Measurements from ENCODE around the gene SETBP1. TPM values are rescaled to one million over a fixed set of nuclear protein-coding genes. Genes with fewer than 3 reads are reported as not detected.
A peak's percentile ranks its signal among the peaks of the same experiment; 100 is the strongest.

The SETBP1 gene
- total and polyA plus RNA-seq, 9 of the 15 experiments (the other 6 are each of a cell fraction or from before 2014, with no cell fraction given): under 0.01 to 0.13 (median 0.04) TPM

DNA sequence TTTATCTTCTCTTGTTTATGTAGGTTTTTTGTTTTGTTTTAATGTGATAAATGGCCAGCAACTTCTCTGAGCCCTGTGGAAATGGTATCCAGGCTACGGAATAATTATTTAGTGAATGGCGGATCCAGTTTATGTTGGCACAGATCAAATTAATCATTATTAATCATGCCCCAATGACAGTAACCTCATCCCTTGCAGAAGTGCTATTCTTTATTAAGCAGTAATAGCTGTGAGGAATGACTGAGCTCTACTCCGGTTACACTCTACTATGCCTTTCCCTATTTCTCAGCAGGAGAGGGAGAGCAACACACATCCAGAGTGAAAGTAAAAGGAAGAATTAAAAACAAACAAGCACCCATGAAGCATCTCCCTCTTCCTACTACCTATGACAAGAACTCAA lies 84.8 kb downstream of the SETBP1 start:
- no peak for FAIRE-seq
- DNase-seq (ENCODE audit: extremely low read depth in 1 of 4, low spot score in 3 of 4): no peak
- POLR2A ChIA-PET: no interaction called here
- Histone ChIP-seq H3K4me1 (replicated peaks in 1 of 2; ENCODE audit: control insufficient read depth in 2 of 2, insufficient read depth in 2 of 2, low read length in 2 of 2) (no peaks in the 10 kb centered on the region; a peak in 1 of 5 replicates), H3K4me3 (no peak overlapping the region), H3K36me3 (ENCODE audit: control insufficient read depth, insufficient read depth, low read length) (no peaks in the 10 kb centered on the region), H3K9me1 (ENCODE audit: control insufficient read depth, insufficient read depth, low read length) (no peaks in the 10 kb centered on the region), H3K9ac (ENCODE audit: insufficient read depth in 1 of 2, low read depth in 2 of 2, low read length in 2 of 2) (no peak overlapping the region), H3K27me3 (ENCODE audit: control insufficient read depth in 2 of 2, insufficient read depth in 2 of 2, low read length in 2 of 2) (no peaks in the 10 kb centered on the region; a peak in 1 of 5 replicates), H4K20me1 (replicated peaks; ENCODE audit: control insufficient read depth, insufficient read depth, low read length) (no peaks in the 10 kb centered on the region), H3K27ac (ENCODE audit: extremely low read depth, low read depth, low read length) (no peak overlapping the region), H3K4me2 (ENCODE audit: insufficient read depth, low read length) (no peak overlapping the region), H3K9me3 (replicated peaks; ENCODE audit: control insufficient read depth, insufficient read depth, low read depth, low read length) (no peaks in the 10 kb centered on the region), H2AFZ (ENCODE audit: low read depth, low read length) (no peak overlapping the region), H3K79me2 (ENCODE audit: control insufficient read depth, insufficient read depth, low read length) (no peaks in the 10 kb centered on the region)
- ATAC-seq: no peak
- 2% methylated on average over 3 of the region's 3 CpGs for WGBS (ENCODE audit: insufficient coverage, low coverage, missing lambda C conversion rate)
- intact Hi-C loops (cut with micrococcal nuclease) (no loop called here), in situ Hi-C loops (cut with MboI) (no loop called here)
- CTCF ChIA-PET (ENCODE audit: low intra/inter-chr PET ratio): no interaction called here
- no TSS peak for BruUV-seq (replicated peaks)
- TF ChIP-seq ETS2 (tag; IDR thresholded peaks at IDR 0.05; ENCODE audit: borderline replicate concordance, poor library complexity, severe bottlenecking) (no peak), POLR2G (IDR thresholded peaks at IDR 0.05; ENCODE audit: low read depth, low read length) (no peak), STAG1 (CRISPR knock-in tag; IDR thresholded peaks at IDR 0.05; ENCODE audit: borderline replicate concordance) (no peak)
- TF ChIP-seq, protein P1, sequence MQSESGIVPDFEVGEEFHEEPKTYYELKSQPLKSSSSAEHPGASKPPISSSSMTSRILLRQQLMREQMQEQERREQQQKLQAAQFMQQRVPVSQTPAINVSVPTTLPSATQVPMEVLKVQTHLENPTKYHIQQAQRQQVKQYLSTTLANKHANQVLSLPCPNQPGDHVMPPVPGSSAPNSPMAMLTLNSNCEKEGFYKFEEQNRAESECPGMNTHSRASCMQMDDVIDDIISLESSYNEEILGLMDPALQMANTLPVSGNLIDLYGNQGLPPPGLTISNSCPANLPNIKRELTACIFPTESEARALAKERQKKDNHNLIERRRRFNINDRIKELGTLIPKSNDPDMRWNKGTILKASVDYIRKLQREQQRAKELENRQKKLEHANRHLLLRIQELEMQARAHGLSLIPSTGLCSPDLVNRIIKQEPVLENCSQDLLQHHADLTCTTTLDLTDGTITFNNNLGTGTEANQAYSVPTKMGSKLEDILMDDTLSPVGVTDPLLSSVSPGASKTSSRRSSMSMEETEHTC (IDR thresholded peaks at IDR 0.05): no peak

DNA sequence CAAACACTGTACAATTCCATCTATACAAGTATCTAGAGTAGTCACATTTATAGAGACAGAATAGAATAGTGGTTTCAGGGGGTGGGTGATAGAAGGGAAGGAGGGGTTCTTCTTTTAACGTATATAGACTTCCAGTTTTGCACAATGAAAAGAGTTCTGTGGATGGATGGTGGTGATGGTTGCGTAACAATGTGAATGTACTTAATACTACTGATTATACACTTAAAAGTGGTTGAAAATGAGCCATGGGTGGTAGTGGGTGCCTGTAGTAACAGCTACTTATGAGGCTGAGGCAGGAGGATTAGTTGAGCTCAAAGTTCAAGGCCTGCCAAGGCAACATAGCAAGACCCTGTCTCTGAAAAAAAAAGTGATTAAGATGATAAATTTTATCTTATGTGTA lies 85.8 kb downstream of the SETBP1 start:
- Histone ChIP-seq H3K9me1 (ENCODE audit: control insufficient read depth, insufficient read depth, low read length) (no peaks in the 10 kb centered on the region), H3K27me3 (ENCODE audit: control insufficient read depth in 2 of 2, insufficient read depth in 2 of 2, low read length in 2 of 2) (no peaks in the 10 kb centered on the region; a peak in 1 of 5 replicates), H3K79me2 (ENCODE audit: control insufficient read depth, insufficient read depth, low read length) (no peaks in the 10 kb centered on the region), H3K9me3 (replicated peaks; ENCODE audit: control insufficient read depth, insufficient read depth, low read depth, low read length) (no peaks in the 10 kb centered on the region), H3K27ac (ENCODE audit: extremely low read depth, low read depth, low read length) (no peak overlapping the region), H4K20me1 (replicated peaks; ENCODE audit: control insufficient read depth, insufficient read depth, low read length) (no peaks in the 10 kb centered on the region), H3K9ac (ENCODE audit: insufficient read depth in 1 of 2, low read depth in 2 of 2, low read length in 2 of 2) (no peak overlapping the region), H3K36me3 (ENCODE audit: control insufficient read depth, insufficient read depth, low read length) (no peaks in the 10 kb centered on the region), H3K4me1 (replicated peaks in 1 of 2; ENCODE audit: control insufficient read depth in 2 of 2, insufficient read depth in 2 of 2, low read length in 2 of 2) (no peaks in the 10 kb centered on the region; a peak in 1 of 5 replicates), H3K4me2 (ENCODE audit: insufficient read depth, low read length) (no peak overlapping the region), H3K4me3 (no peak overlapping the region), H2AFZ (ENCODE audit: low read depth, low read length) (no peak overlapping the region)
- ATAC-seq: no peak
- DNase-seq (ENCODE audit: extremely low read depth in 1 of 4, low spot score in 3 of 4): no peak
- ChIA-PET CTCF (ENCODE audit: low intra/inter-chr PET ratio) (no interaction called here), POLR2A (no interaction called here)
- no peak for FAIRE-seq
- TF ChIP-seq CC2D1A (IDR thresholded peaks at IDR 0.05): no peak
- TF ChIP-seq, protein P2, sequence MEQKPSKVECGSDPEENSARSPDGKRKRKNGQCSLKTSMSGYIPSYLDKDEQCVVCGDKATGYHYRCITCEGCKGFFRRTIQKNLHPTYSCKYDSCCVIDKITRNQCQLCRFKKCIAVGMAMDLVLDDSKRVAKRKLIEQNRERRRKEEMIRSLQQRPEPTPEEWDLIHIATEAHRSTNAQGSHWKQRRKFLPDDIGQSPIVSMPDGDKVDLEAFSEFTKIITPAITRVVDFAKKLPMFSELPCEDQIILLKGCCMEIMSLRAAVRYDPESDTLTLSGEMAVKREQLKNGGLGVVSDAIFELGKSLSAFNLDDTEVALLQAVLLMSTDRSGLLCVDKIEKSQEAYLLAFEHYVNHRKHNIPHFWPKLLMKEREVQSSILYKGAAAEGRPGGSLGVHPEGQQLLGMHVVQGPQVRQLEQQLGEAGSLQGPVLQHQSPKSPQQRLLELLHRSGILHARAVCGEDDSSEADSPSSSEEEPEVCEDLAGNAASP (IDR thresholded peaks at IDR 0.05): no peak
- no peak for TF ChIP-seq CEBPG (CRISPR knock-in tag; IDR thresholded peaks at IDR 0.05)
- TF ChIP-seq CEBPG (tag; conservative IDR thresholded peaks at IDR 0.05 in 1 of 2, IDR thresholded peaks at IDR 0.05 in 1 of 2): peak in 1 of 2 experiments; percentile 44; a peak in 2 of 4 replicates
- intact Hi-C loops (cut with micrococcal nuclease) (no loop called here), in situ Hi-C loops (cut with MboI) (no loop called here)
- WGBS (ENCODE audit: insufficient coverage, low coverage, missing lambda C conversion rate): 0% methylated on average over 2 of the region's 2 CpGs
- BruUV-seq (replicated peaks): no TSS peak
